GM19324 (cell line): ENCODE measurements around the gene ZNF804A.
A peak's percentile ranks its signal among the peaks of the same experiment; 100 is the strongest.

ENCODE experiments used
- ATAC-seq: cut with Tn5 transposase; IDR thresholded peaks from one replicate; pipeline ENCODE4 v1.9.1; 2021; ENCODE audit warnings: mild to moderate bottlenecking, moderate library complexity; ENCODE audit not compliant: unreplicated experiment, low FRiP score

ZNF804A gene

GRCh38 chr2:184598316-184599053, at the start of gene ZNF804A:
Gene ZNF804A (plus strand): TSS chr2:184598529. CDS start chr2:184598960, 431 bp downstream.
- ATAC-seq = peak; percentile 84

GRCh38 chr2:184549153-184549552, 49.2 kb upstream of the ZNF804A start:
- ATAC-seq = no peak

- no peak for ATAC-seq
These were observed 46.7 kb upstream of the ZNF804A start for GRCh38 chr2:184551626-184552025.

- ATAC-seq = no peak
These were observed 43.6 kb upstream of the ZNF804A start for GRCh38 chr2:184554736-184555135.

- ATAC-seq = no peak
These were observed 43.0 kb upstream of the ZNF804A start for GRCh38 chr2:184555352-184555751.

- ATAC-seq = no peak
These were observed 41.7 kb upstream of the ZNF804A start for GRCh38 chr2:184556639-184557038.

GRCh38 chr2:184558713-184559464, 39.4 kb upstream of the ZNF804A start:
- ATAC-seq = no peak

GRCh38 chr2:184560603-184561002, 37.7 kb upstream of the ZNF804A start:
- ATAC-seq = no peak

- no peak for ATAC-seq
These were observed 35.8 kb upstream of the ZNF804A start for GRCh38 chr2:184562532-184562931.

GRCh38 chr2:184564092-184564491, 34.2 kb upstream of the ZNF804A start:
- no peak for ATAC-seq

GRCh38 chr2:184566716-184567115, 31.6 kb upstream of the ZNF804A start:
- no peak for ATAC-seq

GRCh38 chr2:184577056-184577455, 21.3 kb upstream of the ZNF804A start:
- no peak for ATAC-seq

- ATAC-seq = no peak
These were observed 20.6 kb upstream of the ZNF804A start for GRCh38 chr2:184577743-184578142.

GRCh38 chr2:184579226-184579625, 19.1 kb upstream of the ZNF804A start:
- ATAC-seq = no peak

- no peak for ATAC-seq
These were observed 16.9 kb upstream of the ZNF804A start for GRCh38 chr2:184581391-184581790.

- no peak for ATAC-seq
These were observed 9.1 kb upstream of the ZNF804A start for GRCh38 chr2:184589261-184589660.

GRCh38 chr2:184596819-184597411, 1.4 kb upstream of the ZNF804A start:
- ATAC-seq = no peak

- ATAC-seq = peak; percentile 28
These were observed 748 bp upstream of the ZNF804A start for GRCh38 chr2:184597571-184597991.

- ATAC-seq = no peak
These were observed 370 bp upstream of the ZNF804A start for GRCh38 chr2:184598002-184598315.

GRCh38 chr2:184599054-184599871, 934 bp downstream of the ZNF804A start:
- ATAC-seq = no peak

GRCh38 chr2:184599872-184600222, 1.5 kb downstream of the ZNF804A start:
- no peak for ATAC-seq
